Activated T-cell treated with anti-CD3 and anti-CD28 coated beads, Interleukin-2, amount 50 U/mL, for 72 hours (primary cell): ENCODE measurements around the gene ATP8B3. TPM values are rescaled to one million over a fixed set of nuclear protein-coding genes. Genes with fewer than 3 reads are reported as not detected.
"Not testable (repeated sequence)": the region's sequence is repeated elsewhere in the genome, so short reads cannot be mapped to it uniquely, and the experiment has no call there.

ENCODE experiments used
- ATAC-seq, 2 donors: fragments of 150-1000 bp; cut with Tn5 transposase; replicated peaks in 1 of 2; 2 replicates each; pipeline ENCODE4 v1.10.0; 2021; ENCODE audit warnings: moderate library complexity in 2 of 2, mild to moderate bottlenecking in 1 of 2
- DNase-seq, 2 donors: peaks; one replicate each; pipeline ENCODE4 v3.0.0; 2021 to 2022; ENCODE audit warnings: mixed read lengths in 1 of 2
- H3K27ac Mint-ChIP-seq: one replicate; pipeline ENCODE4 v1.8.0; 2022; ENCODE audit warnings: mild to moderate bottlenecking, moderate library complexity, mixed read lengths
- H3K27me3 Mint-ChIP-seq: one replicate; pipeline ENCODE4 v1.8.0; 2022; ENCODE audit warnings: low read depth, mixed read lengths
- H3K36me3 Mint-ChIP-seq, 2 donors: one replicate each; pipeline ENCODE4 v1.8.0; 2022; ENCODE audit warnings: mixed read lengths in 2 of 2, mild to moderate bottlenecking in 1 of 2; ENCODE audit not compliant: insufficient read depth in 2 of 2
- H3K4me1 Mint-ChIP-seq: one replicate; pipeline ENCODE4 v1.8.0; 2022; ENCODE audit warnings: low read depth, mixed read lengths
- H3K4me3 Mint-ChIP-seq, 2 donors: one replicate each; pipeline ENCODE4 v1.8.0; 2022; ENCODE audit warnings: mild to moderate bottlenecking in 2 of 2, mixed read lengths in 2 of 2, moderate library complexity in 2 of 2
- H3K9me3 Mint-ChIP-seq, 2 donors: one replicate each; pipeline ENCODE4 v1.8.0; 2022; ENCODE audit warnings: mixed read lengths in 2 of 2
- total RNA-seq, 2 donors: library from RNA; stranded (reverse); gene quantifications; one replicate each; pipeline ENCODE4 v1.2.3, GENCODE V29; 2022

ATP8B3 gene
- total RNA-seq, 2 donors from 2014 or later, result 12.1 to 12.8 TPM

GRCh38 chr19:1768248-1768647 lies 43.8 kb downstream of the ATP8B3 start:
- peaks cover 81% of the 10 kb centered on the region for H3K27me3 Mint-ChIP-seq
- no peak overlapping the region for H3K4me3 Mint-ChIP-seq
- no peaks in the 10 kb centered on the region for H3K4me1 Mint-ChIP-seq
- ATAC-seq (no peak), DNase-seq (no peak)
- no peak overlapping the region for H3K27ac Mint-ChIP-seq
- H3K9me3 Mint-ChIP-seq, result peaks cover 7 to 11% of the 10 kb centered on the region in 2 donors
- peaks cover 9 to 11% of the 10 kb centered on the region in 2 donors for H3K36me3 Mint-ChIP-seq

GRCh38 chr19:1767464-1767933 lies 44.6 kb downstream of the ATP8B3 start:
- H3K4me3 Mint-ChIP-seq, result no peak overlapping the region
- ATAC-seq (peak; percentile 49 to 67), DNase-seq (peak; percentile 56 to 70)
- H3K4me1 Mint-ChIP-seq, result no peaks in the 10 kb centered on the region
- H3K36me3 Mint-ChIP-seq, result peaks cover 8 to 10% of the 10 kb centered on the region in 2 donors
- H3K27ac Mint-ChIP-seq, result no peak overlapping the region
- peaks cover 7 to 11% of the 10 kb centered on the region in 2 donors for H3K9me3 Mint-ChIP-seq
- H3K27me3 Mint-ChIP-seq, result peaks cover 79% of the 10 kb centered on the region

GRCh38 chr19:1766800-1767352 lies 45.2 kb downstream of the ATP8B3 start:
- H3K27ac Mint-ChIP-seq, result no peak overlapping the region
- ATAC-seq (peak in 1 of 2 donors; percentile 55), DNase-seq (no peak)
- H3K36me3 Mint-ChIP-seq, result peaks cover 6 to 8% of the 10 kb centered on the region in 2 donors
- peaks cover 7 to 11% of the 10 kb centered on the region in 2 donors for H3K9me3 Mint-ChIP-seq
- H3K27me3 Mint-ChIP-seq, result peaks cover 76% of the 10 kb centered on the region
- H3K4me1 Mint-ChIP-seq, result no peaks in the 10 kb centered on the region
- no peak overlapping the region for H3K4me3 Mint-ChIP-seq

GRCh38 chr19:1765904-1766799 lies 45.9 kb downstream of the ATP8B3 start:
- DNase-seq (no peak), ATAC-seq (no peak)
- Mint-ChIP-seq H3K4me1 (no peaks in the 10 kb centered on the region), H3K4me3 (no peak overlapping the region), H3K9me3 (peaks cover 5 to 7% of the 10 kb centered on the region in 2 donors), H3K36me3 (peaks cover 5% of the 10 kb centered on the region in 2 donors), H3K27me3 (peaks cover 80% of the 10 kb centered on the region), H3K27ac (no peak overlapping the region)

- no peak overlapping the region for H3K27ac Mint-ChIP-seq
Measured at GRCh38 chr19:1765232-1765903, 46.7 kb downstream of the ATP8B3 start.

GRCh38 chr19:1764729-1765128 lies 47.3 kb downstream of the ATP8B3 start:
- no peak for DNase-seq
- H3K4me1 Mint-ChIP-seq, result no peaks in the 10 kb centered on the region
- H3K27ac Mint-ChIP-seq, result no peak overlapping the region
- no peak overlapping the region for H3K4me3 Mint-ChIP-seq
- no peak for ATAC-seq
- H3K9me3 Mint-ChIP-seq, result no peaks in the 10 kb centered on the region
- H3K36me3 Mint-ChIP-seq, result no peaks in the 10 kb centered on the region
- H3K27me3 Mint-ChIP-seq, result peaks cover 75% of the 10 kb centered on the region

More at GRCh38 chr19:1765232-1765903, 46.7 kb downstream of the ATP8B3 start:
- DNase-seq, result no peak
- H3K4me1 Mint-ChIP-seq, result no peaks in the 10 kb centered on the region
- no peak for ATAC-seq
- peaks cover 0 to under 1% of the 10 kb centered on the region in 2 donors for H3K36me3 Mint-ChIP-seq
- H3K27me3 Mint-ChIP-seq, result peaks cover 80% of the 10 kb centered on the region
- H3K9me3 Mint-ChIP-seq, result peaks cover 0 to 1% of the 10 kb centered on the region in 2 donors
- no peak overlapping the region for H3K4me3 Mint-ChIP-seq

- Mint-ChIP-seq H3K27me3 (peaks cover 72% of the 10 kb centered on the region), H3K27ac (no peak overlapping the region), H3K9me3 (no peaks in the 10 kb centered on the region), H3K36me3 (no peaks in the 10 kb centered on the region), H3K4me1 (no peaks in the 10 kb centered on the region), H3K4me3 (no peak overlapping the region)
- ATAC-seq (no peak), DNase-seq (no peak)
Measured at GRCh38 chr19:1763648-1764639, 48.1 kb downstream of the ATP8B3 start.

- Mint-ChIP-seq H3K27me3 (peaks cover 67% of the 10 kb centered on the region), H3K9me3 (no peaks in the 10 kb centered on the region), H3K4me3 (no peak overlapping the region), H3K36me3 (no peaks in the 10 kb centered on the region), H3K4me1 (no peaks in the 10 kb centered on the region), H3K27ac (no peak overlapping the region)
- ATAC-seq (no peak), DNase-seq (no peak)
Measured at GRCh38 chr19:1762243-1763117, 49.6 kb downstream of the ATP8B3 start.

- Mint-ChIP-seq H3K4me1 (no peaks in the 10 kb centered on the region), H3K9me3 (no peaks in the 10 kb centered on the region), H3K4me3 (no peak overlapping the region), H3K27me3 (peaks cover 72% of the 10 kb centered on the region), H3K27ac (no peak overlapping the region), H3K36me3 (no peaks in the 10 kb centered on the region)
- ATAC-seq (no peak), DNase-seq (no peak)
Measured at GRCh38 chr19:1761528-1762242, 50.4 kb downstream of the ATP8B3 start.

GRCh38 chr19:1760786-1761527 lies 51.1 kb downstream of the ATP8B3 start:
- H3K36me3 Mint-ChIP-seq, DNase-seq, H3K9me3 Mint-ChIP-seq, ATAC-seq, H3K4me1 Mint-ChIP-seq, H3K4me3 Mint-ChIP-seq: not testable (repeated sequence)
- Mint-ChIP-seq H3K27ac (peak overlapping the region; percentile 70), H3K27me3 (peaks cover 77% of the 10 kb centered on the region)

- no peak overlapping the region for H3K27ac Mint-ChIP-seq
- peaks cover 77% of the 10 kb centered on the region for H3K27me3 Mint-ChIP-seq
- H3K4me1 Mint-ChIP-seq, result peaks cover 6% of the 10 kb centered on the region
- ATAC-seq, result no peak
- no peaks in the 10 kb centered on the region for H3K36me3 Mint-ChIP-seq
- DNase-seq, result no peak
- no peak overlapping the region for H3K4me3 Mint-ChIP-seq
- H3K9me3 Mint-ChIP-seq, result no peaks in the 10 kb centered on the region
Measured at GRCh38 chr19:1760020-1760419, 52.1 kb downstream of the ATP8B3 start.
